Omental fat pad (tissue), 4 donors: ENCODE measurements around the gene HBG2. TPM values are rescaled to one million over a fixed set of nuclear protein-coding genes. Genes with fewer than 3 reads are reported as not detected.

Experiments used
- ATAC-seq: fragments of 150-250 bp; one replicate; pipeline ENCODE4 v1.9.1; 2016; ENCODE audit warnings: mild to moderate bottlenecking, moderate library complexity; ENCODE audit not compliant: low FRiP score
- DNase-seq: peaks from one replicate; pipeline ENCODE4 v3.0.0-alpha.2; 2019; ENCODE audit warnings: low spot score
- CTCF ChIP-seq, 3 donors: fragments of 450-650 bp; IDR thresholded peaks; one replicate each; pipeline ENCODE4 v1.5.1; 2016 to 2017; ENCODE audit warnings: antibody characterized with exemption in 3 of 3, mild to moderate bottlenecking in 3 of 3, moderate library complexity in 2 of 3
- total RNA-seq, 4 donors: library from RNA; depleted of rRNA; stranded (reverse); fragments of >200 nt; gene quantifications; one replicate each; pipeline ENCODE4 v1.1.0, GENCODE V29; 2016

The HBG2 gene
- total RNA-seq, 4 donors from 2014 or later, result 2.1 TPM; not detected in 3

GRCh38 chr11:5293028-5293427 is 38.4 kb upstream of the HBG2 start:
- ATAC-seq (no peak), DNase-seq (no peak)
- no peak for TF ChIP-seq CTCF (IDR thresholded peaks at IDR 0.05)

GRCh38 chr11:5291207-5291838 is 36.7 kb upstream of the HBG2 start:
- ATAC-seq, result no peak
- TF ChIP-seq CTCF (IDR thresholded peaks at IDR 0.05), result no peak

GRCh38 chr11:5290106-5290505 is 35.5 kb upstream of the HBG2 start:
- DNase-seq (no peak), ATAC-seq (no peak)
- no peak for TF ChIP-seq CTCF (IDR thresholded peaks at IDR 0.05)

More at GRCh38 chr11:5291207-5291838, 36.7 kb upstream of the HBG2 start:
- DNase-seq, result no peak

GRCh38 chr11:5289696-5290095 is 35.1 kb upstream of the HBG2 start:
- DNase-seq (no peak), ATAC-seq (no peak)
- no peak for TF ChIP-seq CTCF (IDR thresholded peaks at IDR 0.05)

- TF ChIP-seq CTCF (IDR thresholded peaks at IDR 0.05), result no peak
- no peak for DNase-seq
- no peak for ATAC-seq
Observed at GRCh38 chr11:5288906-5289550, 34.4 kb upstream of the HBG2 start.

GRCh38 chr11:5288108-5288905 is 33.7 kb upstream of the HBG2 start:
- no peak for DNase-seq
- ATAC-seq, result no peak

More at GRCh38 chr11:5288108-5288905, 33.7 kb upstream of the HBG2 start:
- TF ChIP-seq CTCF (IDR thresholded peaks at IDR 0.05), result no peak
